HG02610 (cell line): ENCODE results near the gene NCOA1.

Experiments
- ATAC-seq: cut with Tn5 transposase; IDR thresholded peaks from one replicate; pipeline ENCODE4 v1.9.1; 2021; ENCODE audit warnings: mild to moderate bottlenecking, moderate library complexity; ENCODE audit not compliant: unreplicated experiment

The NCOA1 gene

DNA sequence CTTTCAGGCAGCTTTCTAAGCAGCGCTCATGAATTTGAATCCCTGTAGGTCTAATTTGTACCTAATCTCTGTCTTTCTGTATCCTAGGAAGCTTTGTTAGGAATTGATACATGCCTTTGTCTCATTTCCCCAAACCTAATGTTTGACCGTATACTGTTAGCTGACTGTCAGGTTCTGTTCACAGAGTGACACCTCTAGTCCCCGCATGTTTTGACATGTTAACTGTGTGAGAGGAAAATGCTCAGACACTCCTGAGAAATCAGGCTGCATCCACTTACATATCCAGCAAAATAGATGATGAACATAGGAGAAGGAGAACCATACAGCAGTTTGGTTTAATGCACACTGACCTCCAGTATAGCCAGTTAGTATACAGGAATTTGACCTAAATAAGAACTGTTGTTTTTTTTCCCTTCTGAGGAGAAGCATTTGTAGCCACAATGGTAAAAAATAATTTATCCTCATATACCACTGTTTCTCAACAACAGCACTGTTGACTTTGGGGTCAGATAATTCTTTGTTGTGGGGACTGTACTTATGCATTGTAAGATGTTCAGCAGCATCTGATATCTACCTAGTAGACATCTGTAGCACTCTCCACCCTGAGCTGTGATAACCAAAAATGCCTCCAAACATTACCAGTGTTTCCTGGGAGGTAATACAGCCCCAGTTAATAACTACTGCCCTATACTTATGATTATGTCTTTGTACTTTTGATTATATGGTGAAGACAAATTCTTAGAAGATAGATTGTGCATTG, 130.9 kb downstream of the NCOA1 start:
- no peak for ATAC-seq

DNA sequence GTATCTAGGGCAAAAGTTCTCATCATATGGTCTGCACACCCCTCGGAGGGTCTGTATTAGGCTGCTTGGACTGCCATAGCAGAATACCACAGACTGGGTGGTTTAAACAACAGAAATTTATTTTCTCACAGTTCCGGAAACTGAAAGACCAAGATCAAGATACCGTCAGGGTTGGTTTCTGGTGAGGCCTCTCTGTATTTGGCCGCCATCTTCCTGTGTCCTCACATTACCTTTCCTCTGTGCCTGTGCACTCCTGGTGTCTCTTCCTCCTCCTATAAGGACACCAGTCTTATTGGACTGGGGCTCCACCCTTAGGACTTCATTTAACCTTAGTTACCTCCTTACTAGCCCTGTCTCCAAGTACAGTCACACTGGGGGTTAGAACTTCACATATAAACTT, 132.5 kb downstream of the NCOA1 start:
- ATAC-seq, result no peak

GRCh38 chr2:24625728-24626127, 134.7 kb downstream of the NCOA1 start:
- ATAC-seq, result no peak

- ATAC-seq, result no peak
Observed at GRCh38 chr2:24626131-24626530, 135.1 kb downstream of the NCOA1 start.

DNA sequence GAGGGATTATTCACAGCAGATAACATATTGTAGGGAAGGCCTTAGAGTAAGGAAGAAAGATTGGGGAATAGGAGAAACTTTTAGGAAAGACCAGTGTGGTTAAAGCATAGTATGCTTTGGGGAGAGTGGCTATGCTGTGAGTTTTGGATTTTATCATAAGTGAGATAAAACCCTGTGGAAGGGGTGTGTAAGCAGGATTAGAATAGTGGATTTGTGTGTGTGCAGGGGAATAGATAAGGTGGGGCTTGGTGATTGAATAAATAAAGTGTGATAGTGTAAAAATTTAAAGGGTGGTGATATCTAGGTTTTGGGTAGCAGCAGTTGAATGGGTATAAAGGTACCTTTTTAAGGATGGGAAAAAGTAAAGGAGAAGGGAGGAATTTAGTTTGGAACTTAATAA, 137.7 kb downstream of the NCOA1 start:
- ATAC-seq, result no peak

DNA sequence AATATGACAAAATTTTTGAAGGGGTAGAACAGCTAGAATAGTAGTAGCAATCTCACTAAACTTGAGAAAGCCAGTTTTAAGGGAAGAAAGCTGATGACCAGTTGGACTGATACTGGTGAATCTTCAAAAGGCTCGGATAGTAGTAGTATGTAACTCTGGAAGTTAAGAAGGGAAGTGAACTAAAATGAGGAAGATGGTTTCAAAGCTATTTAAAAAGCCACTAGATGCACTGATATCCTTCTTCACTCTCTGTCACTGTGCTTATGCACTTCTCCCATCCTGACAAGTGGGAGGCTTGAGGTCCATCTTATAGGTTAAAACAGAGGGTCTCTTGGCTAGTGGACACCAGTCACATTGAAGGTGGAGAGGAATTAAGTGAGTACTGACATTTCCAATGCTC, 141.1 kb downstream of the NCOA1 start:
- no peak for ATAC-seq

- no peak for ATAC-seq
Observed at GRCh38 chr2:24635181-24635580, 144.1 kb downstream of the NCOA1 start.

GRCh38 chr2:24638568-24638967, 147.5 kb downstream of the NCOA1 start:
- no peak for ATAC-seq

GRCh38 chr2:24642351-24642750, 151.3 kb downstream of the NCOA1 start:
- no peak for ATAC-seq

GRCh38 chr2:24643051-24643450, 152.0 kb downstream of the NCOA1 start:
- ATAC-seq, result no peak

- no peak for ATAC-seq
Observed at GRCh38 chr2:24644032-24644431, 153.0 kb downstream of the NCOA1 start.

DNA sequence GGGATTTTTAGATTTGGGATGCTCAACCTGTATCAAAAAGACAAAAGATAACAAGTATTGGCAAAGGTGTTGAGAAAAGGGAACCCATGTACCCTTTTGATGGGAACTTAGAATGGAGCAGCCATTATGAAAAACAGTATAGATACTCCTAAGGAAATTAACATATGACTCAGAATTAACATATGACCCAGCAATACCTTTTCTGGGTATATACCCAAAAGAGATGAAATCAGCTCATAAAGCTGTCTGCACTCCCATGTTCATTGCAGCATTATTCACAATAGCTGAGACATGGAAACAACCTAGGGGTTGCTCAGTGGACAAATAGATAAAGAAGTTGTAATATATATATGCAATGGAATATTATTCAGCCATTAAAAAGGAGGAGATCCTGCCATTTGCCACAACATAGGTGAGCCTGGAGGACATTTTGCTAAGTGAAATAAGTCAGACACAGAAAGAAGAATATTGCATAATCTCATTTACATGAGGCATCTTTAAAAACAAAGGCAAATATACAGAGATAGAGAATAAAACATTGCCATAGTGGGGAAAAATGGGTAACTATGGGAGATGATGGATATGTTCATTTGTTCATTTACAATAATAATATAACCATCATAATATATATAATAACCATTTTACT, 160.1 kb downstream of the NCOA1 start:
- no peak for ATAC-seq

- no peak for ATAC-seq
Observed at GRCh38 chr2:24651643-24652003, 160.6 kb downstream of the NCOA1 start.

DNA sequence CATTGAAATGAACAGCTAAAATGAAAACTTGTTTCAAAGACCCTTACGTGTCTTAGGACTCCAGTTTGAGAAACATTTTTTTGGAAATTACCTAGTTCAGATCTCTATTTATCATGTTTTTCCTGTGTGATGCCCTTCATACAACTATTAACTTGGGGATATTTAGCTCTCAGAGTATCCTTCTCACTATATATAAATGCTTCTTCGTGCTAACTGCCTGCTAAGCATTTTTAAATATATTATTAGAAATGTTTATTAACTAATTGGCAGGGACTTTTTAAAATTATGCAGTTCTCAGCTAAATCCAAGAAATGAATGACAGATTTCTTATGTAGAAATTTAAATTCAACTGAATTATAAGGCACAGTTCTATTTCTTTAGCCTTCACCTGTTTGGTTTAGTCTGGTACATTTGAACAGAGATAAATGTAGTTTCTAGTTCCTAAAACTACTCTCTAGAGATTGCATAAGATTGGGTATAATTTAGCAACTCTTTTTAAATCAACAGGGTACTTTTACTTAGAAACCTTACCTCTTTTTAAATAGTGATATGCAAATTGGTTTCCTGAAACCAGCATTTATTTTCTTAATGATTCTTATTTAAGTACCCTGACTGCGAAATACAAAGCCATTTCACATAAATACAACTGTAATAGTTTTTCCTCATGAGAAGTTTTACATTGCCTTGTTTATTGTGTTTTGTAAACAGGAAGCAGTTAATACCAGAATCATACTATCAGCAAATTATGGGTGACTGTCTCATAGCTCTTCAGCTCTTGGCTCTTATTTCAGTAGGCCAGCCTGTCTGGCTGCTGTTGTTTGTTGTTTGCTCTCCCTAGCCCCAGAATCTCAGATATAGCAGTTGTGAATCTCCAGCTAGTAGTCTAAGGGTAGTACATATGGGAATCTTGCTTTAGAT, 161.5 kb downstream of the NCOA1 start:
- ATAC-seq, result no peak

- ATAC-seq, result no peak
Observed at GRCh38 chr2:24657818-24658217, 166.8 kb downstream of the NCOA1 start.

DNA sequence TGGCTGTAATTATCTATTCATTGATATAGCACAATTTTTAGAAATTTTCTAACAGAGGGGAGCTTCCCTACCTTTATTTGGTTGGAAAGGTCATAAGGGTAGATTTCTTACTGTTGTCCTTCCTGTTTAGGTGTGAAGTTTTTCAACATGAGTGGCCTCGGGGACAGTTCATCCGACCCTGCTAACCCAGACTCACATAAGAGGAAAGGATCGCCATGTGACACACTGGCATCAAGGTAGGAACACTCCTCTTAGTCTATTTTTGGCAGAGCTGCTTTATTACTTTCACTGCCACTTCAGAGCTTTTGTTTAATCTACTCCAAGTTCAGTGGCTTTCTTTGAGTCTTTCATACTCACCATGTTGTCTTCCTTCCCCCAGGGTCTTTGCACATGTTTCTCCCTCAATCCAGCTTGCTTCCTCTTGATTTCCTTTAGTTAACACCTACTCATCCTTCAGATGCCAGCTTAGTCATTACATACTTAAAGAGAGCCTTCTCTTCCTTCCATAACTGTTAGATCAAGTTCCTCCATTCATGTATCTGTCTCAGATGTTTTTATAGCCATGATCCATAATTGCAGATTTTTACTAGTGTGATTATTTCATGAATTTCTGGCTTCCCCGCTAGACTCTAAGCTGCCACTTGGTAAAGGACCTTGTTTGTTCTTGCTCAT, 167.6 kb downstream of the NCOA1 start:
- no peak for ATAC-seq

DNA sequence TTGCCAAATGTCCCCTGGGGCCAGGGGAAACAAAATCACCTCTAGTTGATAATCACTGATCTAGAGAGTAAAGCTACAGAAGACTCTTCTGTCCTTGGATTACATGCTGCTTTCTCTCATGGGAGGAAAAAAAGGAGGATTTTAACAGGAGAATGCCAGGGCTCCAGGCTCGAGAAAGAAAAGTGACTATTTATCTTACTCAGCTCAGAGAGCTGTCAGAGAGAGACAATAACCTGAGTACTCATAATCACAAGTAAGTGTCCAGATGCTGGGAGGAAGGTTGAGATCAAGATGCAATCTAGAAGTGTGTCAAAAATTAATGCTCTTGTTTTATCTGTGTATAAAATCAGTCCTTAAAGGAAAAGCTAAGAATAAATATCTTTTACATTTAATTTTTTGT, 168.8 kb downstream of the NCOA1 start:
- ATAC-seq, result no peak

DNA sequence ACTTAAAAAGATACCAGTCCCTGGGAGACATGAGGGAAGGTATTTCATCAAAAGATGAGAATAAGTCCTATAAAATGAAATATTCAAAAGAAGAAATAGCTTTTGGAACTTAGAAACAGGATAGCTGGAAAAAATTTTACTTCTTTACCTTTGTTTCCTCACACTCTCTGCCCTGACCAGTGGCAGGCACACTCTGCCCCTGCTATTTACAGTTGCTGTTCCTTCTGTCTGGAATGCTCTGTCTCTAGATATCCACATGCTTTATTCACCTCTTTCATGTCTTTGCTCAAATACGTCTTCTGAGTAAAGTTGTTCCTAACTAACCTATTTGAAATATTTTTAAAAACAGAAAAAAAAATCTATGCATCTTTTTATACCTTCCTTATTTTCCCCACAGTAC, 176.5 kb downstream of the NCOA1 start:
- no peak for ATAC-seq

DNA sequence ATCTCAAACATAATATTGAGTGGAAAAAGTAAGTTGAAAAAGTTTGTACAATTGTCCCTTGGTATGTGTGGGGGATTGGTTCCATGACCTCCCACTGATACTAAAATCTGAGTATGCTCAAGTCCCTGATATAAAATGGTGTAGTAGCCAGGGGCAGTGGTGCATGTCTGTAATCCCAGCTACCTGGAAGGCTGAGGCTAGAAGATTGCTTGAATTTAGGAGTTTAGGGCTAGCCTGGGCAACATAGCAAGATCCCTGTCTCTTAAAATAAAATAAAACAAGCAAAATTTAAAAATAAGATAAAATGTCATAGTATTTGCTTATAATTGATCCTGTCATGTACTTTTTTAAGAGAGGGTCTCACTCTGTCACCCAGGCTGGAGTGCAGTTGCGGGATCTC, 180.2 kb downstream of the NCOA1 start:
- no peak for ATAC-seq

GRCh38 chr2:24672589-24672988, 181.5 kb downstream of the NCOA1 start:
- no peak for ATAC-seq

DNA sequence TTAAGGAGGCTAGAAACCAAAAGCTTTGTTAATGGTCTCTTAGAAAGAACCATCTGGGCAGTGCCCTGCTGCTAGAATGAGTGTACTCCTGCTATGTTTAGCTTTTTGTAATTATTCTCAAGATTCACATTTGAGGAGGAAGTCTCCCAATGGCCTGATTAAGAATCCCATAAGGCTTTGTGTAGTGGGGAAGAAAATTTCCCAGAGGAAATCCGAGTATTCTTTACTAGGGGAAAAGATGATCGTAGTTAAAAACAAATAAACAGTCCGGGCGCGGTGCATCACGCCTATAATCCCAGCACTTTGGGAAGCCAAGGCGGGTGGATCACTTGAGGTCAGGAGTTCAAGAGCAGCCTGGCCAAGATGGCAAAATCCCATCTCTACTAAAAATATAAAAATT, 184.3 kb downstream of the NCOA1 start:
- no peak for ATAC-seq
